PC-3 (cell line): ENCODE data around the gene ZBTB7B. TPM values are rescaled to one million over a fixed set of nuclear protein-coding genes. Genes with fewer than 3 reads are reported as not detected.

ENCODE experiments used
- ATAC-seq: fragments of 200-7000 bp; cut with Tn5 transposase; 2 replicates; pipeline ENCODE4 v1.9.1; 2020; ENCODE audit warnings: mild to moderate bottlenecking, moderate library complexity
- BruUV-seq: library from RNA; stranded (reverse); fragments of 400-500 nt; replicated peaks from 2 replicates; lab custom pipeline; 2021; lab: Mats Ljungman, UMichigan
- CTCF ChIA-PET: fragments of 300-600 bp; sonication (Branson Sonifier 250); formaldehyde crosslinking; loops from one replicate; lab custom pipeline; 2022; ENCODE audit warnings: antibody characterized with exemption; lab: Charles Lee
- POLR2A ChIA-PET: fragments of 300-600 bp; sonication (Branson Sonifier 250); formaldehyde crosslinking; loops from one replicate; lab custom pipeline; 2022; ENCODE audit warnings: antibody characterized with exemption; ENCODE audit not compliant: unreplicated experiment; lab: Charles Lee
- DNase-seq: peaks from one replicate; pipeline ENCODE4 v3.0.0-alpha.2; 2015
- H2AFZ ChIP-seq: fragments of 300-600 bp; sonication (generic); 2 replicates; pipeline ENCODE4 v1.6.0; 2016; ENCODE audit warnings: antibody characterized with exemption, low read length
- H3F3A ChIP-seq: fragments of 300-600 bp; sonication (generic); one replicate; pipeline ENCODE4 v1.6.0; 2017; ENCODE audit warnings: antibody characterized with exemption, low read length, control low read depth, mild to moderate bottlenecking; ENCODE audit not compliant: unreplicated experiment
- H3K27ac ChIP-seq: fragments of 300-600 bp; sonication (generic); 2 replicates; pipeline ENCODE4 v1.5.1; 2016; ENCODE audit warnings: mild to moderate bottlenecking, low read length
- H3K27me3 ChIP-seq: fragments of 300-600 bp; sonication (generic); 2 replicates; pipeline ENCODE4 v1.6.1; 2016; ENCODE audit warnings: low read length, mixed read lengths
- H3K36me3 ChIP-seq: fragments of 300-600 bp; sonication (generic); 2 replicates; pipeline ENCODE4 v1.6.1; 2016; ENCODE audit warnings: low read depth, mixed run types, low read length, mixed read lengths
- H3K4me1 ChIP-seq: fragments of 300-600 bp; sonication (generic); 2 replicates; pipeline ENCODE4 v1.5.1; 2016; ENCODE audit warnings: low read length; ENCODE audit not compliant: insufficient read depth
- H3K4me2 ChIP-seq: fragments of 300-600 bp; sonication (generic); 2 replicates; pipeline ENCODE4 v1.6.0; 2016; ENCODE audit warnings: low read length
- H3K4me3 ChIP-seq: fragments of 300-600 bp; sonication (generic); 2 replicates; pipeline ENCODE4 v1.5.1; 2016; ENCODE audit warnings: mild to moderate bottlenecking, low read length, mixed read lengths
- H3K79me2 ChIP-seq: fragments of 300-600 bp; sonication (generic); 2 replicates; pipeline ENCODE4 v1.6.1; 2017; ENCODE audit warnings: low read length, mixed read lengths
- H3K9ac ChIP-seq: fragments of 300-600 bp; sonication (generic); 2 replicates; pipeline ENCODE4 v1.6.0; 2016; ENCODE audit warnings: mild to moderate bottlenecking, low read length
- H3K9me2 ChIP-seq: fragments of 300-600 bp; sonication (generic); replicated peaks from 2 replicates; pipeline ENCODE4 v1.6.1; 2016; ENCODE audit warnings: mixed run types, low read length, mixed read lengths
- H3K9me3 ChIP-seq: fragments of 300-600 bp; sonication (generic); 2 replicates; pipeline ENCODE4 v1.6.1; 2016; ENCODE audit warnings: low read length, mixed read lengths
- H4K20me1 ChIP-seq: fragments of 300-600 bp; sonication (generic); 2 replicates; pipeline ENCODE4 v1.6.1; 2016; ENCODE audit warnings: low read length, mixed read lengths
- EZH2 ChIP-seq: fragments of 300-600 bp; sonication (generic); IDR thresholded peaks from one replicate; pipeline ENCODE4 v1.6.1; 2017; ENCODE audit warnings: antibody characterized with exemption, mild to moderate bottlenecking, low read length; ENCODE audit not compliant: unreplicated experiment
- EZH2phosphoT487 ChIP-seq: fragments of 300-600 bp; sonication (generic); IDR thresholded peaks from 2 replicates; pipeline ENCODE4 v1.6.1; 2018; ENCODE audit warnings: mild to moderate bottlenecking, antibody characterized with exemption, low read length, borderline replicate concordance
- intact Hi-C: fragments of 100-400 bp; cut with micrococcal nuclease; formaldehyde crosslinking; loops from 2 replicates; pipeline ENCODE4 v1.9.0; 2023
- total RNA-seq: library from RNA; depleted of rRNA; stranded (reverse); fragments of >200 nt; gene quantifications from 2 replicates; pipeline ENCODE4 v1.2.3, GENCODE V29; 2014
- TF ChIP-seq, protein P1 (sequence below): fragments of 300-600 bp; sonication (generic); conservative IDR thresholded peaks from 2 replicates; pipeline ENCODE4 v1.5.1; 2017; ENCODE audit warnings: antibody characterized with exemption, low read depth, mild to moderate bottlenecking, low read length

ZBTB7B gene
- total RNA-seq, 1 experiment from 2014 or later, result 39.7 TPM

DNA sequence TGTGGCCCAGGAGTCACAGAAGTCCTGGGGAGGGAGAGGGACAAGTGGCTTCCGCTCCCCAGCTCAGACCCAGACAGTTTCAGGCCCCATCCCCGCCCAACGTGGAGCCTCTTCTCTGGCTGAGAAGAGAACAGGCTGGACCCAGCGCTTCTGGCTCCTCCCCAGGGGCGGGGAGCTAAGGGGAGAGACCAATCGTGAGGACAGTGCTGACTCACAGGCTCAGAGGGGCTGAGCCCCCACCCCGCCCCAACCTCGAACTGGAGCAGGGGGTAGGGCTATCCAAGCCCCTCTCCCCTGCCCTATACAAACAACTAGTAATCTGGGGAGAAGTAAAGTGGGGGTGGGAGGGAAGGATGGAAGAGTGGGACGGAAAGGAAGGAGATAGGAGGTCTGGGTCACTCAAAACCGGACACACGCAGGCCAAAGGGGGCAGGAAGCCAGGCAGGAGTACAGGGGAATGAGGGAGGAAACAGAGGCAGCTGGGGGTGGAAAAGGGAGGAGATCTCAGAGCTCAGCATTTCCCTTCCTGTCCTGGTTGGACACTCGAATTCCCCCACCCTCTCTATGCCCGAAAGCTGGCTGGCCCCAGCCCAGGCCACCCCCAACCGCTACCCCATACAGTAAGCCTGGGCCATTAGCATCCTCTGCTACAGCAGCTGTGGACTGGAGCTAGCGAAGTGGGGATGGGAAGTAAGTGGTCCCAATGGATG lies 31.8 kb upstream of the ZBTB7B start, which contains the start of gene SHC1:
SHC1 (minus strand) TSS at position 117 of the 710 bp plus-strand sequence. CDS start 221 bp downstream, outside the sequence.
- peak within 1 kb of the TSS; percentile 89 for H3K9ac ChIP-seq
- peaks cover 37% of the 10 kb centered on the region for H3K4me1 ChIP-seq
- H4K20me1 ChIP-seq, result no peaks in the 10 kb centered on the region
- peaks cover 22% of the 10 kb centered on the region for H3K36me3 ChIP-seq
- ChIA-PET CTCF (interaction anchor here (0.7 to 0.9 kb wide), 2 partner anchors 29 to 47 kb away, joined by 3 to 4 read pairs; no protein-coding TSS in a partner anchor), POLR2A (interaction anchor here (0.5 to 0.9 kb wide), 4 partner anchors 15 to 1158 kb away, joined by 3 to 4 read pairs (median 3); partner anchors contain the start of gene PBXIP1)
- H3K27me3 ChIP-seq, result no peaks in the 10 kb centered on the region
- no peaks in the 10 kb centered on the region for H3K9me2 ChIP-seq
- no TSS peak for BruUV-seq
- ATAC-seq (peak; percentile 18; the same call in 1 of the 2 replicates), DNase-seq (peak; percentile 81)
- H3K79me2 ChIP-seq, result peaks cover 45% of the 10 kb centered on the region
- intact Hi-C loops, result loop anchor here (5.0 kb wide), 2 partner anchors 92 to 167 kb away; partner anchors contain the start of genes EFNA4 and SLC50A1
- no peak for TF ChIP-seq EZH2
- peak within 1 kb of the TSS; percentile 96 for H3K27ac ChIP-seq
- H3K4me3 ChIP-seq, result peak within 1 kb of the TSS; percentile 35; the same call in 1 of the 2 replicates
- peaks cover 9% of the 10 kb centered on the region for H3F3A ChIP-seq
- H3K9me3 ChIP-seq, result no peaks in the 10 kb centered on the region
- no peak within 1 kb of the TSS for H2AFZ ChIP-seq
- peak within 1 kb of the TSS; percentile 88 for H3K4me2 ChIP-seq

DNA sequence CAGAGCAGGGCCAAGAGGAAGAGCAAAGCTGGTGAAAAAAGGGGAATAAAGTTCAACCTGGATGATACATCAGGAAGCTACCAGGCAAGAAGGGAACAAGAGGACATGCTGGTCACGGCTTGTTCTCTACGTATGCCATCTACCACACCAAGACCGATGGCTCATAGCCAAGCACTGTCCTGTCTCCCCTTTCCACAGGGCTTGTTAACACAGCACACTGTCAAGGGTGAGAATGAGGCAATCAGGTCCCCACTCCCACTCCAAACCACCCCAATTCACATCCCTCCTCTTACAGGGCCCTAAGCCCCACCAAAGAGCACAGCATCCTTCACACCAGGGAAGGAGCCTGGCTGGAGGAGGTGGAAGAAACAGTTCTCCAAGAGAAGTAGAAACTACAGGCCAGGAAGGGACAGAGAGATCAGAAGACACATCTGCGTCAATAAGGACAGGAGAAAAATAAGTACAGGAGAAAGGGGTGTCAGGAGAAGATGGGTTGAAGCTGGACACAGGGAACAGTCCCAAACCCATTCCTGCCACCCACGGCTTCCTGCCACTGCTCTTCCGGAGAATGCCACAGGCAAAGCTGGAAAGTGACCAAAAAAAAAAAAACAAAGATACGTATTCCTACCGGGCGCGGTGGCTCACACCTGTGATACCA lies 31.1 kb upstream of the ZBTB7B start:
- TF ChIP-seq EZH2phosphoT487 (no peak), EZH2 (no peak)
- TF ChIP-seq, protein P1, sequence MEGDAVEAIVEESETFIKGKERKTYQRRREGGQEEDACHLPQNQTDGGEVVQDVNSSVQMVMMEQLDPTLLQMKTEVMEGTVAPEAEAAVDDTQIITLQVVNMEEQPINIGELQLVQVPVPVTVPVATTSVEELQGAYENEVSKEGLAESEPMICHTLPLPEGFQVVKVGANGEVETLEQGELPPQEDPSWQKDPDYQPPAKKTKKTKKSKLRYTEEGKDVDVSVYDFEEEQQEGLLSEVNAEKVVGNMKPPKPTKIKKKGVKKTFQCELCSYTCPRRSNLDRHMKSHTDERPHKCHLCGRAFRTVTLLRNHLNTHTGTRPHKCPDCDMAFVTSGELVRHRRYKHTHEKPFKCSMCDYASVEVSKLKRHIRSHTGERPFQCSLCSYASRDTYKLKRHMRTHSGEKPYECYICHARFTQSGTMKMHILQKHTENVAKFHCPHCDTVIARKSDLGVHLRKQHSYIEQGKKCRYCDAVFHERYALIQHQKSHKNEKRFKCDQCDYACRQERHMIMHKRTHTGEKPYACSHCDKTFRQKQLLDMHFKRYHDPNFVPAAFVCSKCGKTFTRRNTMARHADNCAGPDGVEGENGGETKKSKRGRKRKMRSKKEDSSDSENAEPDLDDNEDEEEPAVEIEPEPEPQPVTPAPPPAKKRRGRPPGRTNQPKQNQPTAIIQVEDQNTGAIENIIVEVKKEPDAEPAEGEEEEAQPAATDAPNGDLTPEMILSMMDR, result no peak
- H3K36me3 ChIP-seq, result peaks cover 16% of the 10 kb centered on the region; the same call in 1 of the 2 replicates
- H3K27ac ChIP-seq, result peak overlapping the region; percentile 96
- H3K4me2 ChIP-seq, result peak overlapping the region; percentile 88
- H3K9me2 ChIP-seq, result no peaks in the 10 kb centered on the region
- no peaks in the 10 kb centered on the region for H3K27me3 ChIP-seq
- H2AFZ ChIP-seq, result no peak overlapping the region
- POLR2A ChIA-PET, result interaction anchor here (0.6 to 1.3 kb wide), 5 partner anchors 10 to 46 kb away, joined by 3 to 4 read pairs (median 4); partner anchors contain the start of genes PBXIP1 and PYGO2
- no TSS peak for BruUV-seq
- peak overlapping the region; percentile 89 for H3K9ac ChIP-seq
- H4K20me1 ChIP-seq, result peaks cover 6% of the 10 kb centered on the region; the same call in 1 of the 2 replicates
- CTCF ChIA-PET, result interaction anchor here (0.6 to 0.9 kb wide), 3 partner anchors 29 to 81 kb away, joined by 3 to 4 read pairs (median 3); no protein-coding TSS in a partner anchor
- intact Hi-C loops, result loop anchor here (5.0 kb wide), 2 partner anchors 91 to 166 kb away; partner anchors contain the start of genes EFNA4 and SLC50A1
- peaks cover 44% of the 10 kb centered on the region for H3K4me1 ChIP-seq
- peak overlapping the region; percentile 35; the same call in 1 of the 2 replicates for H3K4me3 ChIP-seq
- H3F3A ChIP-seq, result peaks cover 9% of the 10 kb centered on the region
- peak; percentile 60 for DNase-seq
- H3K9me3 ChIP-seq, result no peaks in the 10 kb centered on the region
- ATAC-seq, result no peak
- H3K79me2 ChIP-seq, result peaks cover 52% of the 10 kb centered on the region

DNA sequence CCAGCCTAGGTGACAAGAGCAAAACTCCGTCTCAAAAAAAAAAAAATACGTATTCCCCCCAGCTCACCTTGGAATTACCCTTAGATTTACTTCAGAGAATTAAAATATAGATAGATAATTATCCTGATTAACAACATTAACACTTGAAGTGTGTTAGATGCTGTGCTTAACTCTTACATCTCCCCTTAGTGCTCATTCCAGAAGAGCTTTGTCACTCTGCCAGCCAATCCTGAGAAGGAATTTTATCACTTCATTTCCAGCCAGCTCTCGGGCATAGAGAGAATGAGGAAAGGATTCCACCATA lies 30.4 kb upstream of the ZBTB7B start:
- peaks cover 9% of the 10 kb centered on the region; the same call in 1 of the 2 replicates for H4K20me1 ChIP-seq
- H3K4me1 ChIP-seq, result peaks cover 51% of the 10 kb centered on the region
- H3K9me2 ChIP-seq, result no peaks in the 10 kb centered on the region
- peak overlapping the region; percentile 88 for H3K4me2 ChIP-seq
- H3K27me3 ChIP-seq, result no peaks in the 10 kb centered on the region
- 0 out of 2 replicates have a peak overlapping the region, but pooled peaks have one; percentile 30 for H2AFZ ChIP-seq
- no peaks in the 10 kb centered on the region for H3K9me3 ChIP-seq
- no peak for DNase-seq
- H3F3A ChIP-seq, result peaks cover 9% of the 10 kb centered on the region
- peaks cover 59% of the 10 kb centered on the region for H3K79me2 ChIP-seq
- POLR2A ChIA-PET, result interaction anchor here (0.7 to 1.3 kb wide), 4 partner anchors 11 to 361 kb away, joined by 3 to 4 read pairs (median 4); partner anchors contain the start of gene PYGO2
- no peak for ATAC-seq
- CTCF ChIA-PET, result interaction anchor here (0.5 kb wide), 1 partner anchor 80 kb away, joined by 6 read pairs; no protein-coding TSS in a partner anchor
- TF ChIP-seq EZH2, result no peak
- H3K36me3 ChIP-seq, result peaks cover 10% of the 10 kb centered on the region; the same call in 1 of the 2 replicates
- H3K4me3 ChIP-seq, result peak overlapping the region; percentile 80
- H3K9ac ChIP-seq, result peak overlapping the region; percentile 89
- H3K27ac ChIP-seq, result peak overlapping the region; percentile 96
- intact Hi-C loops, result loop anchor here (1.0 to 5.0 kb wide), 4 partner anchors 8 to 165 kb away; partner anchors contain the start of genes EFNA4 and SLC50A1
- BruUV-seq, result no TSS peak
